ENCODE data around the gene SORT1.

- TF ChIP-seq CTCF (IDR thresholded peaks at IDR 0.05): no peak
- TF ChIP-seq TAF1 (IDR thresholded peaks at IDR 0.05; ENCODE audit: borderline replicate concordance, low read depth, low read length): no peak
- TF ChIP-seq MXI1 (IDR thresholded peaks at IDR 0.05; ENCODE audit: low read depth, low read length): no peak
- no peak for TF ChIP-seq POLR2AphosphoS5 (IDR thresholded peaks at IDR 0.05; ENCODE audit: low read depth, low read length)
- no peak for TF ChIP-seq EP300 (IDR thresholded peaks at IDR 0.05; ENCODE audit: borderline replicate concordance in 1 of 2, low read depth in 1 of 2, low read length in 1 of 2)
- TF ChIP-seq FOXM1 (IDR thresholded peaks at IDR 0.05; ENCODE audit: low read depth): no peak
- TF ChIP-seq, protein P1, sequence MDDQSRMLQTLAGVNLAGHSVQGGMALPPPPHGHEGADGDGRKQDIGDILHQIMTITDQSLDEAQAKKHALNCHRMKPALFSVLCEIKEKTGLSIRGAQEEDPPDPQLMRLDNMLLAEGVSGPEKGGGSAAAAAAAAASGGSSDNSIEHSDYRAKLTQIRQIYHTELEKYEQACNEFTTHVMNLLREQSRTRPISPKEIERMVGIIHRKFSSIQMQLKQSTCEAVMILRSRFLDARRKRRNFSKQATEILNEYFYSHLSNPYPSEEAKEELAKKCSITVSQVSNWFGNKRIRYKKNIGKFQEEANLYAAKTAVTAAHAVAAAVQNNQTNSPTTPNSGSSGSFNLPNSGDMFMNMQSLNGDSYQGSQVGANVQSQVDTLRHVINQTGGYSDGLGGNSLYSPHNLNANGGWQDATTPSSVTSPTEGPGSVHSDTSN (IDR thresholded peaks at IDR 0.05): no peak
- no peak for TF ChIP-seq MEF2A (IDR thresholded peaks at IDR 0.05; ENCODE audit: borderline replicate concordance, low read depth)
- no peak; the same call in 1 of the 2 replicates for TF ChIP-seq FOSL2 (IDR thresholded peaks at IDR 0.05; ENCODE audit: borderline replicate concordance, low read depth)
- no peak for TF ChIP-seq RFX5 (IDR thresholded peaks at IDR 0.05; ENCODE audit: low read length)
- TF ChIP-seq, protein P2, sequence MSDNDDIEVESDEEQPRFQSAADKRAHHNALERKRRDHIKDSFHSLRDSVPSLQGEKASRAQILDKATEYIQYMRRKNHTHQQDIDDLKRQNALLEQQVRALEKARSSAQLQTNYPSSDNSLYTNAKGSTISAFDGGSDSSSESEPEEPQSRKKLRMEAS (IDR thresholded peaks at IDR 0.05; ENCODE audit: low read depth): no peak
These were observed 13.9 kb downstream of the SORT1 start for GRCh38 chr1:109383854-109384253.
